EL (cell line): ENCODE data around the gene GOLM1.
"Not testable (repeated sequence)": the region's sequence is repeated elsewhere in the genome, so short reads cannot be mapped to it uniquely, and the experiment has no call there.

Source experiments
- DNase-seq: peaks from one replicate; pipeline ENCODE4 v3.0.0-alpha.2; 2016

GOLM1 gene, protein sequence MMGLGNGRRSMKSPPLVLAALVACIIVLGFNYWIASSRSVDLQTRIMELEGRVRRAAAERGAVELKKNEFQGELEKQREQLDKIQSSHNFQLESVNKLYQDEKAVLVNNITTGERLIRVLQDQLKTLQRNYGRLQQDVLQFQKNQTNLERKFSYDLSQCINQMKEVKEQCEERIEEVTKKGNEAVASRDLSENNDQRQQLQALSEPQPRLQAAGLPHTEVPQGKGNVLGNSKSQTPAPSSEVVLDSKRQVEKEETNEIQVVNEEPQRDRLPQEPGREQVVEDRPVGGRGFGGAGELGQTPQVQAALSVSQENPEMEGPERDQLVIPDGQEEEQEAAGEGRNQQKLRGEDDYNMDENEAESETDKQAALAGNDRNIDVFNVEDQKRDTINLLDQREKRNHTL

DNA sequence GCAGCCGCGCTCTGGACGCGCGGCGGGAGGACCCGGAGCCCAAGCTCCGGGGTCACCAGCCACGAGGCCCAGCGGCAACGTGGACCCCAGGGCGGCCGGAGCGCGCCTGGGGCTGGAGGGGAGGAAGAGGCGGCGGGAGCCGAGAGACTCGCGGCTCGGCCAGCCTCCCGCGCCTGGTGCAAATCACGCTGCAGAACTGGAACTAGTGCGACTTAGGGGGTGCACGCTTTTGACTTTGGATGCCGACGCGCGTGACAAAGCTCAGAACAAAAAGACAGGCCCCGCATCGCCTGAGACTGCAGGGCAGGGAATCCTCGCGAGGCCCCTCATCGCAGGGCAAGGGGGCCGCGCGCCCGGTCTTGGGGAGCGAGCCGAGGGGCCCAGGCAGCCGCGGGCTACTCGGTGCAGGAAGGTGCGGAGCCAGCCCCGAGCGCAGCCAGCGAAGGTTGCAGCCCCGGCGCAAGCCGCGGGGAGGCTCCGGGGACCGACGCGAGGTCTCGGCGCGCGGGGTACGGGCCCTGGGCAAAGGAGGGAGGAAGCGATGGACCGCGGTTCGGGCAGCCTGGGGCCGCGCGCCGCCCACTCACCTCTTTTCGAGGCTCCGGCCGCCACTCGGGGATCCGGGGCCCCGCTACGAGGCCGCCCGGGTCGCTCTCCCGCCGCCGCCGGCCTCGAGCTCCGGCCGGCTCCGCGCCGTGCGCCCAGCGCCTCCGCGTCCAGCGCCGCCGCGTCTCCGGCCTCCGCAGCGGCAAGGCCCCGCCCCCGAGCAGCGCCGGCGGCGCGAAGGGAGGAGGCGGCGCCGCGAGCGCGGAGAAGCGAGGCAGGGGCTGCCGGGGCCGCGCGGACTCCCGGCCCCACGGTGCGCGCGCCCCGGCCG, at the start of gene GOLM1:
GOLM1 (minus strand) TSS at position 735 of the 877 bp plus-strand sequence. CDS start 20,238 bp downstream, outside the sequence.
- peak; percentile 73 for DNase-seq

- DNase-seq: peak; percentile 75
These were observed 47.3 kb upstream of the GOLM1 start for GRCh38 chr9:86146671-86147070.

GRCh38 chr9:86145960-86146359, 46.6 kb upstream of the GOLM1 start:
- not testable (repeated sequence) for DNase-seq

GRCh38 chr9:86142973-86143372, 43.6 kb upstream of the GOLM1 start:
- no peak for DNase-seq

DNA sequence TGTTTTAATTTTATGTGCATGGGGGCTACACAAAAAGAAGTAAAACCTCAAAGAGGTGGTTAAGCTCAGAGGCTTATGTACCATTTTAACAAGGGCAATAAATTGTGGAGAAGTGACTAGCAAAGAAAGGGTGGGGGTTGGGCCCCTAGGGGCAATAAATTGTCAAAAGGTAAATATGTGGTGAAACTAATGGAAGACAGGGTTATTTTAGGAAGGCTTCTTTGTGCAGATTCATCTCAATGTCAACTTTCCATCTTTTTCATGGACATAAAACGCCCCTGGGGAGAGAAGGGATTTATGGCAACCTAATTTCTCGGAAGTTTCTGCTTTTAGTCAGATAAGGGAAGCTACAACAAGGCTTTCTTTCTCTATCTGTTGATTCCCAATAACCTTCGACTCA, 42.5 kb upstream of the GOLM1 start:
- no peak for DNase-seq

GRCh38 chr9:86135371-86135770, 36.0 kb upstream of the GOLM1 start:
- DNase-seq: no peak

- no peak for DNase-seq
These were observed 35.0 kb upstream of the GOLM1 start for GRCh38 chr9:86134361-86134760.

- no peak for DNase-seq
These were observed 29.0 kb upstream of the GOLM1 start for GRCh38 chr9:86128235-86128822.

- peak; percentile 74 for DNase-seq
These were observed 27.9 kb upstream of the GOLM1 start for GRCh38 chr9:86126998-86127972.

GRCh38 chr9:86122311-86122710, 23.0 kb upstream of the GOLM1 start:
- DNase-seq: no peak

GRCh38 chr9:86119457-86119856, 20.1 kb upstream of the GOLM1 start:
- DNase-seq: no peak

DNA sequence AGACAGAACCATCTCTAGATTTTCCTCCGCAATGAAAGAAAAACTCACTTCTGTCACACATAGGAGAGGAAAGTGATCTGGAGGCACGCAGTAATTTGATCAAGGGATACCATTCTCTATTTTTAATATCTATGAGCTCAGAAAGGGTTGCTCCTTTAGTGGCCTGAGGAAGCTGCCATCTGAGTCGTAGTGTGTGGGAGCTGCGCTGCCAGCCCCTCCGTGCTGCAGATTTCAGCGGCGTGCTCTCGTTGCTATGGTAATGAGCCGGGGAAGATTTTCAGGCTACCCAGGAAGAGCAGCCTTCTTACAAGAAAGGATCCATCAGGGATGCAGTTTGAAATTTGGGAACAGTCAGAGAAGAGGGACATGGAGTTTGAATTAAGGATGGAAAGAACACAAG, 17.1 kb upstream of the GOLM1 start:
- no peak for DNase-seq

GRCh38 chr9:86115886-86116285, 16.5 kb upstream of the GOLM1 start:
- DNase-seq: no peak

- DNase-seq: no peak
These were observed 12.7 kb upstream of the GOLM1 start for GRCh38 chr9:86112057-86112456.

GRCh38 chr9:86102626-86103025, 3.3 kb upstream of the GOLM1 start:
- DNase-seq: no peak

DNA sequence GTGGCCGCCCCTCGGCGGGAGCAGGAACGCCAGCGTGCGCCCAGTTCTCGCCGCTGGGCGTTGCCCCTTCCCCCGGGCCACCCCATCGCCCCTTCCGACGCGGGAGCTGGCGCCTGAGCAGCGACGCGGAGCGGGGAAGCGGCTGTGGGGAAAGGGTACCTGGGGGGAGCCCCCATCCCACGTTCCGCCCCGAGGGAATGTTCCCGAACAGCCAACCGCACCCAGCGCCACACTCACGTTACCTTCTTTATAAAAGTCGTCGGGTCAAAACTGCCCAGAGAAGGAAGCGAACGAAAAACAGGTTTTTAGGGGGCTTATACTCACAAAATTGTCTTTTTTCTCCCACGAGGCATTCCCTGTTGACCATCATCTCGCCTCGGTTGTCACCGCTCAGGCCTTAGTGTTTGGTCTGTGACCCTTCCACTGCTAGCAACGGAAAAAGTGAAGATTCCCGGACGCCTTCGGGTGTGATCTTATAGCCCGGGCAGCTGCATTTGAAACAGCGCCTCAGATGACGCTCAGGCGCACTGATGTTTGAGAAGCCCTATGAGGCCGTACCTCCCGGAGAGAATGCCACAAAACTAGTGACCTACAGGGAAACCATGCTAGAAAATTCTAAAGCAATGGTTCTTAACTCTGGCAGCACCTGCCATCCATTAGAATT, 475 bp upstream of the GOLM1 start:
- DNase-seq: peak; percentile 71

- DNase-seq: no peak
These were observed 1.7 kb downstream of the GOLM1 start for GRCh38 chr9:86097510-86098224.

DNA sequence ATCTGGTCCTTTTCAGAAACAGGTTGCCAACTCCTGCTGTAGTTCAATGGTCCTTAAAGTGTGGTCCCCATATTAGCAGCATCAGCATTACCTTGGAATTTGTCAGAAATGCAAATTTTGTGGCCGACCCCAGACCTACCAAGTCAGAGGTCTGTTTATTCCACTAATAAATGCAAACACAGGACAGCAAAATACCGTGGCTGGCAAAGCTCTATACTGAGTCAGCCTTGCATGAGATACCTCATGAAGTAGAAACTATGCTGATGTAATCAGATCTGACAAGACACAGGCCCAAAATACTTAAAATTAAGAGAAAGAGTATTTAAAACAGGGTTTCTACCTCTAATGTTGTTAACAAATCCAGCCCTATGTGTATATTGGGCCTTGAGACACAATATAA, 3.0 kb downstream of the GOLM1 start:
- DNase-seq: peak; percentile 50

GRCh38 chr9:86093788-86094555, 5.4 kb downstream of the GOLM1 start:
- DNase-seq: no peak

- no peak for DNase-seq
These were observed 7.9 kb downstream of the GOLM1 start for GRCh38 chr9:86091477-86091876.
